HG03045 (cell line): ENCODE measurements around the gene SPAAR.
"Not testable (repeated sequence)": the region's sequence is repeated elsewhere in the genome, so short reads cannot be mapped to it uniquely, and the experiment has no call there.

Experiments
- ATAC-seq: cut with Tn5 transposase; IDR thresholded peaks from one replicate; pipeline ENCODE4 v1.9.1; 2021; ENCODE audit warnings: mild to moderate bottlenecking, moderate library complexity; ENCODE audit not compliant: unreplicated experiment

SPAAR gene

GRCh38 chr9:35919212-35920008 is 10.1 kb downstream of the SPAAR start:
- ATAC-seq, result no peak

- ATAC-seq, result no peak
Measured at GRCh38 chr9:35920051-35920620, 10.8 kb downstream of the SPAAR start.

GRCh38 chr9:35923598-35923926 is 14.3 kb downstream of the SPAAR start:
- no peak for ATAC-seq

- ATAC-seq, result no peak
Measured at GRCh38 chr9:35923927-35924763, 14.9 kb downstream of the SPAAR start.

GRCh38 chr9:35928591-35929452 is 19.5 kb downstream of the SPAAR start:
- no peak for ATAC-seq

GRCh38 chr9:35929453-35929718 is 20.1 kb downstream of the SPAAR start:
- no peak for ATAC-seq

- no peak for ATAC-seq
Measured at GRCh38 chr9:35930521-35930920, 21.2 kb downstream of the SPAAR start.

- ATAC-seq, result no peak
Measured at GRCh38 chr9:35930989-35931388, 21.7 kb downstream of the SPAAR start.

- no peak for ATAC-seq
Measured at GRCh38 chr9:35932735-35933134, 23.4 kb downstream of the SPAAR start.

GRCh38 chr9:35933550-35934067 is 24.3 kb downstream of the SPAAR start:
- ATAC-seq, result no peak

GRCh38 chr9:35934069-35934468 is 24.8 kb downstream of the SPAAR start:
- not testable (repeated sequence) for ATAC-seq

- ATAC-seq, result no peak
Measured at GRCh38 chr9:35935261-35935660, 26.0 kb downstream of the SPAAR start.

GRCh38 chr9:35935755-35936509 is 26.6 kb downstream of the SPAAR start:
- ATAC-seq, result no peak

- no peak for ATAC-seq
Measured at GRCh38 chr9:35937227-35937626, 27.9 kb downstream of the SPAAR start.

GRCh38 chr9:35938474-35939356 is 29.4 kb downstream of the SPAAR start:
- ATAC-seq, result no peak

- no peak for ATAC-seq
Measured at GRCh38 chr9:35939679-35940250, 30.5 kb downstream of the SPAAR start.

GRCh38 chr9:35940458-35941407 is 31.4 kb downstream of the SPAAR start:
- ATAC-seq, result no peak

- no peak for ATAC-seq
Measured at GRCh38 chr9:35942286-35942685, 33.0 kb downstream of the SPAAR start.
